Gastrocnemius medialis (tissue), 4 donors: Measurements from ENCODE around the gene APOL4. TPM values are rescaled to one million over a fixed set of nuclear protein-coding genes. Genes with fewer than 3 reads are reported as not detected.
"Not testable (repeated sequence)": the region's sequence is repeated elsewhere in the genome, so short reads cannot be mapped to it uniquely, and the experiment has no call there.

Experiments used
- ATAC-seq, 2 donors: fragments of 150-250 bp; one replicate each; pipeline ENCODE4 v1.9.1; 2016
- DNase-seq, 2 donors: peaks; one replicate each; pipeline ENCODE4 v3.0.0-alpha.2; 2019
- H3K27ac ChIP-seq, 4 donors: fragments of 200-600 bp; sonication (generic); 1 replicate in 1 of 4; 2 replicates in 3 of 4; pipeline ENCODE4 v1.5.1; 2016 to 2018; ENCODE audit warnings: mild to moderate bottlenecking in 2 of 4, moderate library complexity in 1 of 4
- H3K27me3 ChIP-seq, 3 donors: fragments of 200-600 bp; sonication (generic) in 2 of 3; 1 replicate in 1 of 3; 2 replicates in 2 of 3; pipeline versions ENCODE4 v1.5.1 to v1.6.0; 2016 to 2019; ENCODE audit warnings: mild to moderate bottlenecking in 1 of 3, moderate library complexity in 1 of 3
- H3K36me3 ChIP-seq, 2 donors: fragments of 200-600 bp; sonication (generic) in 1 of 2; one replicate each; pipeline ENCODE4 v1.5.1; 2017 to 2018
- H3K4me1 ChIP-seq, 2 donors: fragments of 200-600 bp; sonication (generic) in 1 of 2; one replicate each; pipeline ENCODE4 v1.5.1; 2016 to 2017; ENCODE audit warnings: mild to moderate bottlenecking in 2 of 2
- H3K4me3 ChIP-seq, 4 donors: fragments of 200-600 bp; sonication (generic) in 3 of 4; 1 replicate in 1 of 4; 2 replicates in 3 of 4; pipeline ENCODE4 v1.5.1; 2016 to 2019; ENCODE audit warnings: mild to moderate bottlenecking in 2 of 4
- H3K9me3 ChIP-seq, 3 donors: fragments of 200-600 bp; sonication (generic) in 2 of 3; 1 replicate in 1 of 3; 2 replicates in 2 of 3; pipeline ENCODE4 v1.5.1; 2016 to 2019
- POLR2A ChIP-seq, 2 donors: fragments of 450-650 bp; IDR thresholded peaks; one replicate each; pipeline ENCODE4 v1.6.1; 2017; ENCODE audit warnings: antibody characterized with exemption in 2 of 2, mild to moderate bottlenecking in 2 of 2, moderate library complexity in 2 of 2
- in situ Hi-C, 4 donors: fragments of 200-750 bp; cut with MboI; loops; one replicate each; pipeline versions ENCODE4 v1.15.0 to v1.8.0; 2017; ENCODE audit warnings: low sequenced_read_pairs in 4 of 4
- intact Hi-C: fragments of 100-400 bp; cut with DNase I; formaldehyde crosslinking; loops from one replicate; pipeline ENCODE4 v1.15.1; 2023; ENCODE audit warnings: low total_unique reads
- total RNA-seq, 4 donors: library from RNA; depleted of rRNA; stranded (reverse); fragments of >200 nt; gene quantifications; one replicate each; pipeline versions ENCODE4 v1.1.0 to v1.2.3, GENCODE V29; 2016
- TF ChIP-seq, protein P1 (sequence below), 5 experiments: fragments of 450-650 bp in 3 of 5; fragments of 200-600 bp in 2 of 5; sonication (generic) in 2 of 5; IDR thresholded peaks in 4 of 5; conservative IDR thresholded peaks in 1 of 5; 1 replicate in 4 of 5; 2 replicates in 1 of 5; pipeline ENCODE4 v1.5.1; 2016 to 2019; ENCODE audit warnings: antibody characterized with exemption in 5 of 5, mild to moderate bottlenecking in 3 of 5, moderate library complexity in 3 of 5

APOL4 gene
- total RNA-seq, 4 donors from 2014 or later, result 1.5 to 2.3 (median 2.0) TPM; not detected in 1

DNA sequence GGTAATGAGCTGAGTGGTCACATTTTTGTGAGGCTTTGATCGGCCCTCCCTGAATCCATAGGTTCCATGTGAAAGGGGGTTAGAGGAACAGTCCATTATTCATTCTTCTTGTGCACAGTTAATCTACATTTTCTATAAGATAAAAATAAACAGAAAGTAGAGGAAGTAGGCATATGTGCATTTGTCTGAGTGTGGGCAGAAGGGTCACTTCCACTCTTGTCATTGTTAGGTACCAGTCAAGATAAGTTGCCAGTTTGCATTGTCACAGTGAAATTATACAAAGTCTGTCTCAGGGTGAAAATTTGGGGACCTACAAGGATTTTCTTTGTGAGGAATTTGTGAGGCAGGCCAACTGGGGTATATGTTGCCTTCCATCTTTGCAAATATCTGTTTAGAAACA lies 4.6 kb upstream of the APOL4 start:
- H3K4me3 ChIP-seq, result no peak overlapping the region
- in situ Hi-C loops, result no loop called here
- TF ChIP-seq POLR2A (IDR thresholded peaks at IDR 0.05), result no peak

DNA sequence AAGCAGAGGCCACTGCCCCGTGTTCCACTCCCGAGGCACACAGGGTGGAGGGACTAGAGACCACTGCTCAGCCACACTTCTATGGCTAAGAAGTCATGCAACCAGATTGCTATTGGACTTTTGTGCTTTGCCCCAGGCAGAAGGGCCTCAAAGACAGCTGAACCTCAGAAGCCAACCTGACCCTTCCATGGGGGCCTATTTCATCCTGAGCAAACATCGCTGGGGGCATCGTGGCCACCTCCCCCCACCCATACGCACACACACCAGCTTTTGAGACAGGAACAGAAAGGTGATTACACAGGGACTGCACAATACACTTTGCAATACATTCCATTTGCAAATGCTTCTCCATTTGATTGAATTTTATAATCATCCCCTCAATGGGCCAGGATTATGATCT lies 4.0 kb upstream of the APOL4 start:
- ATAC-seq, H3K36me3 ChIP-seq, H3K27ac ChIP-seq, in situ Hi-C loops, DNase-seq, intact Hi-C loops, H3K4me3 ChIP-seq, H3K27me3 ChIP-seq, H3K9me3 ChIP-seq: not testable (repeated sequence)
- peaks cover 0 to 12% of the 10 kb centered on the region in 2 donors for H3K4me1 ChIP-seq

More for the DNA sequence above, 4.6 kb upstream of the APOL4 start:
- intact Hi-C loops, result no loop called here
- DNase-seq (no peak), ATAC-seq (no peak)
- H3K27me3 ChIP-seq, result no peaks in the 10 kb centered on the region
- H3K36me3 ChIP-seq, result no peaks in the 10 kb centered on the region
- H3K4me1 ChIP-seq, result peaks cover 0 to 12% of the 10 kb centered on the region in 2 donors
- no peaks in the 10 kb centered on the region for H3K9me3 ChIP-seq
- H3K27ac ChIP-seq, result no peak overlapping the region

DNA sequence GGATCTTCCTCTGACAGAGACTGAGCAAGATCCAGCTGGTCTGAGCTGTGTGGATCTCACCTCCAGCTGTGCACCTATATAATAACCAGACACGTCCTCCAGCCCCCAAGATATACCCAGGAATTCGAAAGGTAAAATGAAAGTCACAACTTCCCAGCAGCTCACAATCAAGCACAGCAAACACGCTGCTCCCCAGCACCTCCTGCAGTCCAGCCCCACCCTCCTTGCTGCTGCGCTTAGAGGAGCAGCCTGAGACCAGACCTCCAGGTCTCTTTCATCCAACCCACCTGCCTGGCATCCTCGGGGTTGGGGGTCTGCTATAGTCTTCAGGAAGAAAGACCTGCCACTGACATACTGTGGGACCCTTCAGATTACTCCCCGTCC lies 3.0 kb upstream of the APOL4 start:
- Histone ChIP-seq H3K4me3 (no peak overlapping the region), H3K4me1 (peaks cover 0 to 12% of the 10 kb centered on the region in 2 donors), H3K36me3 (no peaks in the 10 kb centered on the region), H3K9me3 (no peaks in the 10 kb centered on the region), H3K27ac (no peak overlapping the region), H3K27me3 (no peaks in the 10 kb centered on the region)
- DNase-seq, result no peak
- TF ChIP-seq POLR2A (IDR thresholded peaks at IDR 0.05), result no peak
- TF ChIP-seq, protein P1, sequence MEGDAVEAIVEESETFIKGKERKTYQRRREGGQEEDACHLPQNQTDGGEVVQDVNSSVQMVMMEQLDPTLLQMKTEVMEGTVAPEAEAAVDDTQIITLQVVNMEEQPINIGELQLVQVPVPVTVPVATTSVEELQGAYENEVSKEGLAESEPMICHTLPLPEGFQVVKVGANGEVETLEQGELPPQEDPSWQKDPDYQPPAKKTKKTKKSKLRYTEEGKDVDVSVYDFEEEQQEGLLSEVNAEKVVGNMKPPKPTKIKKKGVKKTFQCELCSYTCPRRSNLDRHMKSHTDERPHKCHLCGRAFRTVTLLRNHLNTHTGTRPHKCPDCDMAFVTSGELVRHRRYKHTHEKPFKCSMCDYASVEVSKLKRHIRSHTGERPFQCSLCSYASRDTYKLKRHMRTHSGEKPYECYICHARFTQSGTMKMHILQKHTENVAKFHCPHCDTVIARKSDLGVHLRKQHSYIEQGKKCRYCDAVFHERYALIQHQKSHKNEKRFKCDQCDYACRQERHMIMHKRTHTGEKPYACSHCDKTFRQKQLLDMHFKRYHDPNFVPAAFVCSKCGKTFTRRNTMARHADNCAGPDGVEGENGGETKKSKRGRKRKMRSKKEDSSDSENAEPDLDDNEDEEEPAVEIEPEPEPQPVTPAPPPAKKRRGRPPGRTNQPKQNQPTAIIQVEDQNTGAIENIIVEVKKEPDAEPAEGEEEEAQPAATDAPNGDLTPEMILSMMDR (IDR thresholded peaks at IDR 0.05 in 4 of 5, conservative IDR thresholded peaks at IDR 0.05 in 1 of 5), result no peak
- intact Hi-C loops, result no loop called here
- in situ Hi-C loops, result no loop called here
- ATAC-seq, result no peak

DNA sequence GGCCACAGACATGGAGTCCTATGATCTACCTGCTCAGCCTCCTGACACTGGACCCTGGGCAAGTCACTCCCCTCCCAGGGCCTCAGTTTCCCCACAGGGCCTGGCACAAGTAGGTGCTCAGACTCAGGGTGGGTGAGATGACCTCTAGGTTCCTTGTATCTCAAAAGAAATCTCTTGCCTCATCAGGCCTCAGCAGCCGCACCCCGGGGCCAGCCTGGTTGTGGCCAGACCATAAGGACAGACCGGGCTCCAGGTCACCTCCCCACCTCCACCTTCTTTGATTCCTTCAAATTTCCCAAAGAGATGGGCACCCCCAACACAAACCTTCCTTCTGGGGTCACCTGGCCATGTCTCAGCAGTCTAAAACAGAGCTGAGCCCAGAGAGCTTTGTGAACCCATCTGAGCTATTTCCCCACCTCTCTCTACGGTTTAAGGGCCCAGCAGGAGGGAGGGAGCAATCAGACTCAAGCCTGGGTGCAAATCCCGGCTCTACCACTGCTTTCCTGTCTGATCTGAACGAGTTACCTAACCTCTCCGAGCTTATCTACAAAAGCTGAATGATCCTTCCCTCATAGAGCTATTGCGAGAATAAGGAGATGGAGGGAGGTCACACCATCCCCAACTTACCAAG lies 2.5 kb upstream of the APOL4 start:
- Histone ChIP-seq H3K4me3 (no peak overlapping the region), H3K36me3 (no peaks in the 10 kb centered on the region), H3K27me3 (no peaks in the 10 kb centered on the region), H3K4me1 (peaks cover 0 to 12% of the 10 kb centered on the region in 2 donors), H3K9me3 (no peaks in the 10 kb centered on the region), H3K27ac (no peak overlapping the region)
- intact Hi-C loops (no loop called here), in situ Hi-C loops (no loop called here)
- no peak for ATAC-seq
- no peak for TF ChIP-seq POLR2A (IDR thresholded peaks at IDR 0.05)
- TF ChIP-seq, protein P1 (IDR thresholded peaks at IDR 0.05 in 4 of 5, conservative IDR thresholded peaks at IDR 0.05 in 1 of 5), result no peak
- DNase-seq, result no peak

DNA sequence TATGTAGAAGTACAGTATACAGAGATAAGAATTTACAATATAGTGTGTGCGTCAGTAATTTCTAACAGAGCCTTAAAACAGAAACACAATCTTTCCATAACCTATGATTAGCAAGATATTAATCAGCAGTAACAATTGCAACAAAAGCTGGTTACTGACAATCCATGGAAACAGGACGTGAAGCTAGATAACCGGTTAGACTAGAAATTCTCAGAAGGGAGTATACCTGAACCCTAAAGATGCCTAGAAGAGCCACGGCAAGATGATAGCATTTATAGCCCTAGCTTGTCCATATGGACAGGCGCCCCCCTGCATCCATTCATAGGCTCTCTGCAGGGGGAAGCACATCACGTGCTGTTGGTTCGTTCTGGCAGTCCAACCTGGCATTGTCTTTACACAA lies 1.8 kb upstream of the APOL4 start:
- DNase-seq, H3K36me3 ChIP-seq, H3K27ac ChIP-seq, in situ Hi-C loops, H3K27me3 ChIP-seq, ATAC-seq, intact Hi-C loops, H3K9me3 ChIP-seq, H3K4me3 ChIP-seq: not testable (repeated sequence)
- H3K4me1 ChIP-seq, result peaks cover 0 to 12% of the 10 kb centered on the region in 2 donors

DNA sequence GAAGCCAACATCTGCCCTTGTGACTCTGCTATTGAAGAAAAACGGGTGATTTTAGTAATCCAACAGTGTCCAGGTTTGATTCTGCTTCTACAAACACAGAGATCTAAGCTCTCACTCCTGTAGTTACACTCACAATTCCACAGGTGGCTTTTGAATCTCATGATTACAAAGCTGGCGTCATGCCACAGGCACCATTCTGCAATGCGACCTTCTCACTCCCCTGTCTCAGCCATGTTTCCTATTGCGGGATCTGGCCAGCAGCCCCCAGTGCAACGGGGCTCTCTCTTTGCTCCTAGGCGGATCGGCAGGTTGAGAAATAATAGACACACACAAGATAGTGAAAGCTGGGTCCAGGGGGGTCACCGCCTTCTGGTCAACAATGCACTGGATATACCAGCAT lies 1.3 kb upstream of the APOL4 start:
- peaks cover 0 to 12% of the 10 kb centered on the region in 2 donors for H3K4me1 ChIP-seq
- H3K9me3 ChIP-seq, H3K4me3 ChIP-seq, H3K36me3 ChIP-seq, ATAC-seq, in situ Hi-C loops, H3K27me3 ChIP-seq, intact Hi-C loops, DNase-seq, H3K27ac ChIP-seq: not testable (repeated sequence)

DNA sequence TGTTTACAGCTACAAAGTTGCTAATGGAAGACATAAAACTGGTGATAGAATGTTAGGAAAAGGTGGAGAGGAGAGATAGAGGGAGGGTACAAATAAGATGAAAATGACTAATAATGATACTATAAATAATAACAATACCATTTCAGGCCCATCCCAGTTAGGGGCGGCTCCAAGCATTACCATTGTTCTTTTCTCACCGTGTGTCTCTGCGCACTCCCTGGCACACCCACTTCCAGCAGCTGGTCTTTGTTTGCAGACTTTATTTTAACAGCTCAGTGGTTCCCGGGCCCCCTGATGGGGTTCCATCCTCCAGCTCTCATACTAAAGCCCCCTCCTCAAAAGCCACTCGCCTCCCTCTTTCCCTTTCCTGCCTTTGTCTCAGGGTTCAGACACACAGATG lies 584 bp downstream of the APOL4 start:
- peak in 1 of 2 donors; percentile 17 for ATAC-seq
- H3K27ac ChIP-seq, result peak overlapping the region in 2 of 4 donors; percentile 55 to 63
- not testable (repeated sequence) for DNase-seq

More for the DNA sequence above, 584 bp downstream of the APOL4 start:
- H3K4me3 ChIP-seq, H3K27me3 ChIP-seq, H3K9me3 ChIP-seq, in situ Hi-C loops, H3K36me3 ChIP-seq: not testable (repeated sequence)
- intact Hi-C loops, result loop anchor here (2.0 kb wide), 1 partner anchor 54 kb away; no protein-coding TSS in a partner anchor
- peaks cover 0 to 16% of the 10 kb centered on the region in 2 donors for H3K4me1 ChIP-seq
